C4-2B (cell line): Measurements from ENCODE around the gene USP50.
"Not testable (repeated sequence)": the region's sequence is repeated elsewhere in the genome, so short reads cannot be mapped to it uniquely, and the experiment has no call there.

Source experiments
- H3K27ac ChIP-seq: fragments of 450-650 bp; 2 replicates; pipeline ENCODE4 v1.5.1; 2017
- CTCF ChIP-seq: fragments of 450-650 bp; conservative IDR thresholded peaks from 2 replicates; pipeline ENCODE4 v1.5.1; 2017; ENCODE audit warnings: mild to moderate bottlenecking
- ZFX ChIP-seq: fragments of 450-650 bp; IDR thresholded peaks from 2 replicates; pipeline ENCODE4 v1.6.1; 2017

Gene USP50

GRCh38 chr15:50546566-50546965 is at the start of gene USP50:
TSS of gene USP50 (minus strand) at chr15:50546666. CDS start at chr15:50546525, 141 bp downstream.
- TF ChIP-seq ZFX (no peak), CTCF (no peak)
- H3K27ac ChIP-seq = no peak within 1 kb of the TSS

GRCh38 chr15:50594311-50594710 is 47.8 kb upstream of the USP50 start:
- H3K27ac ChIP-seq = no peak overlapping the region
- TF ChIP-seq ZFX (no peak), CTCF (no peak)

- H3K27ac ChIP-seq = no peak overlapping the region
- TF ChIP-seq CTCF = no peak
- no peak for TF ChIP-seq ZFX
Measured at GRCh38 chr15:50593761-50594160, 47.3 kb upstream of the USP50 start.

GRCh38 chr15:50590288-50590687 is 43.8 kb upstream of the USP50 start:
- H3K27ac ChIP-seq = no peak overlapping the region
- no peak for TF ChIP-seq ZFX
- TF ChIP-seq CTCF = no peak

GRCh38 chr15:50577492-50577891 is 31.0 kb upstream of the USP50 start:
- no peak for TF ChIP-seq ZFX
- TF ChIP-seq CTCF = no peak
- H3K27ac ChIP-seq = no peak overlapping the region

- H3K27ac ChIP-seq = no peak overlapping the region
- TF ChIP-seq CTCF (no peak), ZFX (no peak)
Measured at GRCh38 chr15:50576166-50576565, 29.7 kb upstream of the USP50 start.

GRCh38 chr15:50573842-50574241 is 27.4 kb upstream of the USP50 start:
- H3K27ac ChIP-seq = not testable (repeated sequence)

- H3K27ac ChIP-seq = no peak overlapping the region
- TF ChIP-seq ZFX (no peak), CTCF (no peak)
Measured at GRCh38 chr15:50563756-50564155, 17.3 kb upstream of the USP50 start.
